Activated B cell treated with CpG ODN at 0.5 μM for 24 hours (primary cell): ENCODE data around the gene AKT2. TPM values are rescaled to one million over a fixed set of nuclear protein-coding genes. Genes with fewer than 3 reads are reported as not detected.

ENCODE experiments used
- ATAC-seq: fragments of 200-7000 bp; cut with Tn5 transposase; one replicate; pipeline ENCODE4 v1.10.0; 2021; ENCODE audit warnings: low read depth, mild to moderate bottlenecking, moderate library complexity
- CTCF ChIA-PET: fragments of 350-600 bp; sonication (Branson Sonifier 250); formaldehyde crosslinking; loops from one replicate; lab custom pipeline; 2021; ENCODE audit warnings: antibody characterized with exemption; lab: Charles Lee
- POLR2A ChIA-PET: fragments of 350-600 bp; sonication (Branson Sonifier 250); formaldehyde crosslinking; loops from one replicate; lab custom pipeline; 2021; ENCODE audit warnings: antibody characterized with exemption; lab: Charles Lee
- DNase-seq: peaks from one replicate; pipeline ENCODE4 v3.0.0; 2022
- H3K27ac Mint-ChIP-seq: one replicate; pipeline ENCODE4 v1.8.0; 2020; ENCODE audit warnings: mixed read lengths
- H3K27me3 Mint-ChIP-seq: one replicate; pipeline ENCODE4 v1.8.0; 2021; ENCODE audit warnings: mixed read lengths
- H3K36me3 Mint-ChIP-seq: one replicate; pipeline ENCODE4 v1.8.0; 2021; ENCODE audit warnings: low read depth, mixed read lengths
- H3K4me1 Mint-ChIP-seq: one replicate; pipeline ENCODE4 v1.8.0; 2021; ENCODE audit warnings: mixed read lengths
- H3K4me3 Mint-ChIP-seq: one replicate; pipeline ENCODE4 v1.8.0; 2020; ENCODE audit warnings: mild to moderate bottlenecking, mixed read lengths
- H3K9me3 Mint-ChIP-seq: one replicate; pipeline ENCODE4 v1.8.0; 2020; ENCODE audit warnings: mixed read lengths
- intact Hi-C: fragments of 100-400 bp; cut with micrococcal nuclease; formaldehyde crosslinking; loops from one replicate; pipeline ENCODE4 v1.15.1; 2024
- total RNA-seq: library from RNA; stranded (reverse); gene quantifications from 2 replicates; pipeline ENCODE4 v1.2.3, GENCODE V29; 2022
- TF ChIP-seq, protein P1 (sequence below): fragments of 200-600 bp; IDR thresholded peaks from one replicate; pipeline ENCODE4 v1.8.0; 2022; ENCODE audit warnings: antibody characterized with exemption, mild to moderate bottlenecking

The AKT2 gene
- total RNA-seq, 1 donor from 2014 or later, result 176 TPM

GRCh38 chr19:40236026-40236355, 49.2 kb downstream of the AKT2 start:
- Mint-ChIP-seq H3K4me1 (no peaks in the 10 kb centered on the region), H3K4me3 (no peak overlapping the region), H3K27ac (no peak overlapping the region), H3K27me3 (no peaks in the 10 kb centered on the region), H3K36me3 (peaks cover 64% of the 10 kb centered on the region), H3K9me3 (no peaks in the 10 kb centered on the region)
- TF ChIP-seq, protein P1, sequence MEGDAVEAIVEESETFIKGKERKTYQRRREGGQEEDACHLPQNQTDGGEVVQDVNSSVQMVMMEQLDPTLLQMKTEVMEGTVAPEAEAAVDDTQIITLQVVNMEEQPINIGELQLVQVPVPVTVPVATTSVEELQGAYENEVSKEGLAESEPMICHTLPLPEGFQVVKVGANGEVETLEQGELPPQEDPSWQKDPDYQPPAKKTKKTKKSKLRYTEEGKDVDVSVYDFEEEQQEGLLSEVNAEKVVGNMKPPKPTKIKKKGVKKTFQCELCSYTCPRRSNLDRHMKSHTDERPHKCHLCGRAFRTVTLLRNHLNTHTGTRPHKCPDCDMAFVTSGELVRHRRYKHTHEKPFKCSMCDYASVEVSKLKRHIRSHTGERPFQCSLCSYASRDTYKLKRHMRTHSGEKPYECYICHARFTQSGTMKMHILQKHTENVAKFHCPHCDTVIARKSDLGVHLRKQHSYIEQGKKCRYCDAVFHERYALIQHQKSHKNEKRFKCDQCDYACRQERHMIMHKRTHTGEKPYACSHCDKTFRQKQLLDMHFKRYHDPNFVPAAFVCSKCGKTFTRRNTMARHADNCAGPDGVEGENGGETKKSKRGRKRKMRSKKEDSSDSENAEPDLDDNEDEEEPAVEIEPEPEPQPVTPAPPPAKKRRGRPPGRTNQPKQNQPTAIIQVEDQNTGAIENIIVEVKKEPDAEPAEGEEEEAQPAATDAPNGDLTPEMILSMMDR, result no peak
- intact Hi-C loops, result no loop called here
- POLR2A ChIA-PET, result no interaction called here
- CTCF ChIA-PET, result interaction anchor here (0.6 kb wide), 1 partner anchor 69 kb away, joined by 5 read pairs; no protein-coding TSS in a partner anchor
- DNase-seq (no peak), ATAC-seq (no peak)

DNA sequence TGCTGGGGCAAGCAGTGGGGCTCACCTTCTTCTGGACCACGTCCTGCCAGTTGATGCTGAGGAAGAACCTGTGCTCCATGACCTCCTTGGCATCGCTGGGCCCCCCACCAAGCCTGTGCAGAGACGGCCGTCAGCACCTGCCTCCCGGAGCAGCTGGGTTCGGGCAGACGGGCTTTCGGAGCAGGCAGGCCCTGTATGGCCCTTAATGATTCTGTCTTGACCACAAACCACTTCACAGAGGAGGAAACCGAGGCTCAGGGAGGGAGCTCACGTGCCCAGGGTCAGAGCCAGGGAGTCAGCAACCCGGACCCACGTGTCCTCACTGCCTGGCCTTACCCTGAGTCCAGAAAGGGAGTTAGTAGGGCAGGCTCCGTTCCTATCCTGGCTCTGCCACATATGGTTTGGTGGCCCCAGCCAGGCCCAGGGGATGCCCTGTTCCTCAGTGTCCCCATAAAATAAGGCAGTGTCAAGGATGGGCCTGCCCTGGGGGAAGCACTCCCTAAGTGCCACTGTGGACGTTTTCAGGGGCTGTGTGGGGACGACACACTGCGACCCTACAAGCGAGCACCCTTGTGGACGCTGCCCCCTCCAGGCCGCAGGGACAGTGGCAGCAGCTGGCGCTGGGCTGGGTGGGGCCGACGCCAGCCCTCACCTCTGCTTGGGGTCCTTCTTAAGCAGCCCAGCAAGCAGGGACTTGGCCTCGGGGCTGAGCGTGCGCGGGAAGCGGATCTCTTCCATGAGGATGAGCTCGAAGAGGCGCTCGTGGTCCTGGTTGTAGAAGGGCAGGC, 49.7 kb downstream of the AKT2 start:
- Mint-ChIP-seq H3K9me3 (no peaks in the 10 kb centered on the region), H3K36me3 (peaks cover 63% of the 10 kb centered on the region)
- POLR2A ChIA-PET, result no interaction called here

DNA sequence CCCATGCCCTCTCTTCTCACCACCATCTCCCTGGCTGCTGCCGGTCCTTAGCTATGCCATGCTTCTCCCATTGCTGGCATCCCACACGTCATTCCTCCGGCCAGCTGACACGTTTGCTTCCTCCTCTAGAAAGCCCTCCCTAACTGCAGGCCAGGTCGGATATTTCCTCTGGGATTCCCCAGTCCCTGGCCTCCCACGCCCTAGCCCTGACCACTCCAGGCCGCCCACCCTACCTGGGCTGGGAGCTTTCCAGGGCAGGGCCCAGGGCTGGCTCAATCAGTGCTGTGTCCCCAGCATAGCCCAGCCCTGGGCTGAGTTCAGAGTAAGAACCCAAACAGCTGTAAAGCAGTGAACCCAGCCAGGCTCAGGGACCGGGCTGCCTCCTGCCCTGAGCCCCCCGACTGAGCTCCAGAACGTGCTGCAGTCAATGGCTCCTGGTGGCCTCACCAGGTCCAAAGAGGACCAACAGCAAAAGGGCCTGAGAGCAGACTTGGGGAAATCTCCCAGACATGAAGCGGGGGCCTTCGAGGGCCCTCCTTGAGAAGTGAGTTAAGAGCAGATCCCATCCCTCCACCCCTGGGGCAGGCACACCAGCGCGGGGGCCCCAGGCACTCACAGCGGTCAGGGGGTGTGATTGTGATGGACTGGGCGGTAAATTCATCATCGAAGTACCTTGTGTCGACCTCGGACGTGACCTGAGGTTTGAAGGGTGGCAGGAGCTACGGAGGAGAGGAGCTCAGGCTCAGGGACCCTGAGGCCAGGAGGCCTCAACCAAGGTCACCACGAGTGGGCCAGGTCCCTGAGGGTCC, 50.5 kb downstream of the AKT2 start:
- Mint-ChIP-seq H3K27me3 (no peaks in the 10 kb centered on the region), H3K4me3 (no peak overlapping the region), H3K36me3 (peaks cover 57% of the 10 kb centered on the region), H3K9me3 (no peaks in the 10 kb centered on the region), H3K4me1 (no peaks in the 10 kb centered on the region), H3K27ac (no peak overlapping the region)
- no peak for ATAC-seq
- no peak for DNase-seq
- POLR2A ChIA-PET, result no interaction called here
- TF ChIP-seq, protein P1, result no peak
- CTCF ChIA-PET, result interaction anchor here (0.5 kb wide), 1 partner anchor 71 kb away, joined by 3 read pairs; no protein-coding TSS in a partner anchor
- intact Hi-C loops, result no loop called here

More for the DNA sequence above, 49.7 kb downstream of the AKT2 start:
- no peak for ATAC-seq
- no peak overlapping the region for H3K4me3 Mint-ChIP-seq
- CTCF ChIA-PET, result no interaction called here
- no peak overlapping the region for H3K27ac Mint-ChIP-seq
- no peaks in the 10 kb centered on the region for H3K4me1 Mint-ChIP-seq
- intact Hi-C loops, result no loop called here
- no peak for DNase-seq
- H3K27me3 Mint-ChIP-seq, result no peaks in the 10 kb centered on the region
- TF ChIP-seq, protein P1, result no peak

DNA sequence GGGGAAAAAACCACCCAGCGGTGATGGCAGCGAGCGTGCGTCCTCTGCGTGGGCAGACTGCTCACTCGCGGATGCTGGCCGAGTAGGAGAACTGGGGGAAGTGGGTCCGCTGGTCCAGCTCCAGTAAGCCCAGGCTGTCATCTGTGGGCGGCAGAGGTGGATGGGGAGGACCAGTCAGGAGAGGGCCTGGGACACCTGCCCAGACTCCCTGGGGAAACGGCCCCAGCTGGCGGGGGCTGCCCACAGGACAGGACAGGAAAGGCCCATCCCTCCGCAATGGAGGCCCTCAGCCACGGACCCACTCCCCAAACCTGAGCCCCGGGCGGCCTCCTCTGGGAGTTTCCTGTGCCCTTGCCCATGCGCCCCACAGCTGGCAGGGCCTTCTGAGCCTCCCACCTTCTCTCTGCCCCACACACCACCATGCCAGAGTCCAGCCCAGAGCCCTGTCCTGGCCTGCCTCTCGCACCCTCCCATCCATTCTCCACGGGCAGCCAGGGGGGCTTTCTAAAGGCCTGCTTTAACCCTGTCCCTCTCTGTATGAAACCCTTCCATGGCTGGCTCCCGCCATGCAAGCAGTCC, 51.2 kb downstream of the AKT2 start:
- no peaks in the 10 kb centered on the region for H3K4me1 Mint-ChIP-seq
- no peak overlapping the region for H3K27ac Mint-ChIP-seq
- no peaks in the 10 kb centered on the region for H3K27me3 Mint-ChIP-seq
- DNase-seq (no peak), ATAC-seq (no peak)
- ChIA-PET POLR2A (no interaction called here), CTCF (interaction anchor here (0.5 kb wide), 1 partner anchor 71 kb away, joined by 3 read pairs; no protein-coding TSS in a partner anchor)
- TF ChIP-seq, protein P1, result no peak
- no peak overlapping the region for H3K4me3 Mint-ChIP-seq
- no peaks in the 10 kb centered on the region for H3K9me3 Mint-ChIP-seq
- H3K36me3 Mint-ChIP-seq, result peaks cover 50% of the 10 kb centered on the region
- intact Hi-C loops, result no loop called here
